ENCODE measurements around the gene PI4K2A. TPM values are rescaled to one million over a fixed set of nuclear protein-coding genes. Genes with fewer than 3 reads are reported as not detected.
"Not testable (repeated sequence)": the region's sequence is repeated elsewhere in the genome, so short reads cannot be mapped to it uniquely, and the experiment has no call there.

The PI4K2A gene
- total RNA-seq, 2 donors from 2014 or later, result 23.3 to 26.2 TPM

- no peaks in the 10 kb centered on the region for H3K9me3 ChIP-seq (ENCODE audit: control insufficient read depth, low read length, poor library complexity, severe bottlenecking)
- no peak for DNase-seq
- Mint-ChIP-seq H3K4me3 (no peak overlapping the region), H3K27ac (no peak overlapping the region), H3K27me3 (no peaks in the 10 kb centered on the region), H3K4me1 (no peaks in the 10 kb centered on the region), H3K36me3 (ENCODE audit: low read depth) (no peaks in the 10 kb centered on the region)
- ATAC-seq, result no peak
Observed at GRCh38 chr10:97611473-97611872, 29.0 kb upstream of the PI4K2A start.

DNA sequence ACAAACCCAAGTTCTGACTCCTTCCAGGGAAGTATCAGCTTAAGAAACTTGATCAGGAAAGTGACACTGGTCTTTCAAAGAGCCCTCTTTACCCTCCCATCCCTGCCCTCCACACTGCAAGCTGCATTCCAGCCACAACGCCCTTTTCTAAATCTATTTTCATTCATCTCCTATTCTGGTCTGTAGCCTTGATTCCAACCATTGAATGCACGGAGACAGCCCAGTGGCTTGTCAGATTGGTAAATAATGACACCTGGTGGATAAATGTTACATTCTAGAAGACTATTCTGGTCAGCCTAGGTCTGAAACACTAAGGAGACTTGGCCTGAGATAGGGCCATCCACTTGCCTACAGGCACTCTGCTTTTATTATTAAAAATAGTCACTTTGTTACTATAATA, 28.1 kb upstream of the PI4K2A start:
- Mint-ChIP-seq H3K36me3 (ENCODE audit: low read depth) (no peaks in the 10 kb centered on the region), H3K4me1 (no peaks in the 10 kb centered on the region), H3K27me3 (no peaks in the 10 kb centered on the region), H3K4me3 (no peak overlapping the region), H3K27ac (no peak overlapping the region)
- no peak for ATAC-seq
- no peaks in the 10 kb centered on the region for H3K9me3 ChIP-seq (ENCODE audit: control insufficient read depth, low read length, poor library complexity, severe bottlenecking)
- DNase-seq, result no peak

GRCh38 chr10:97618285-97618684, 22.2 kb upstream of the PI4K2A start:
- no peak for ATAC-seq
- no peak for DNase-seq
- no peaks in the 10 kb centered on the region for H3K9me3 ChIP-seq (ENCODE audit: control insufficient read depth, low read length, poor library complexity, severe bottlenecking)
- H3K4me3 Mint-ChIP-seq, result no peak overlapping the region
- peaks cover 2% of the 10 kb centered on the region for H3K4me1 Mint-ChIP-seq
- no peaks in the 10 kb centered on the region for H3K27me3 Mint-ChIP-seq
- peaks cover 2% of the 10 kb centered on the region for H3K36me3 Mint-ChIP-seq (ENCODE audit: low read depth)
- no peak overlapping the region for H3K27ac Mint-ChIP-seq

GRCh38 chr10:97618733-97619132, 21.7 kb upstream of the PI4K2A start:
- no peak for ATAC-seq
- peaks cover 2% of the 10 kb centered on the region for H3K36me3 Mint-ChIP-seq (ENCODE audit: low read depth)
- H3K4me1 Mint-ChIP-seq, result peaks cover 2% of the 10 kb centered on the region
- H3K9me3 ChIP-seq (ENCODE audit: control insufficient read depth, low read length, poor library complexity, severe bottlenecking), result no peaks in the 10 kb centered on the region
- no peak overlapping the region for H3K4me3 Mint-ChIP-seq
- H3K27me3 Mint-ChIP-seq, result no peaks in the 10 kb centered on the region
- no peak overlapping the region for H3K27ac Mint-ChIP-seq
- DNase-seq, result no peak

DNA sequence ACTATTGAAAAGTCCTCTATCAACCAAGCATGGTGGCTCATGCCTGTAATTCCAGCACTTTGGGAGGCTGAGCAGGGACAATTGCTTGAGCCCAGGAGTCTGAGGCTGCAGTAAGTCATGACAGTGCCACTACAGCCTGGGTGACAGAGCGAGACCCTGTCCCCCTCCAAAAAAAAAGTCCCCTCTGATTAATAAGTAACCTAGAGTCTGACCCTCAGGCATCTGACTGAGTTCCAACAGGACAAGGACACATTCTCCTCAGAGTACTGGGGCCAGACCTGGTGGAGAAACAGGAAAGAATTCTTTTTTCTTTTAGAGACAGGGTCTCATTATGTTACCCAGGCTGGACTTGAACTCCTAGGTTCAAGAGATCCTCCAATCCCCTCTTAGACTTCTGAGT, 17.2 kb upstream of the PI4K2A start:
- H3K36me3 Mint-ChIP-seq (ENCODE audit: low read depth), result peaks cover 2% of the 10 kb centered on the region
- no peak overlapping the region for H3K4me3 Mint-ChIP-seq

DNA sequence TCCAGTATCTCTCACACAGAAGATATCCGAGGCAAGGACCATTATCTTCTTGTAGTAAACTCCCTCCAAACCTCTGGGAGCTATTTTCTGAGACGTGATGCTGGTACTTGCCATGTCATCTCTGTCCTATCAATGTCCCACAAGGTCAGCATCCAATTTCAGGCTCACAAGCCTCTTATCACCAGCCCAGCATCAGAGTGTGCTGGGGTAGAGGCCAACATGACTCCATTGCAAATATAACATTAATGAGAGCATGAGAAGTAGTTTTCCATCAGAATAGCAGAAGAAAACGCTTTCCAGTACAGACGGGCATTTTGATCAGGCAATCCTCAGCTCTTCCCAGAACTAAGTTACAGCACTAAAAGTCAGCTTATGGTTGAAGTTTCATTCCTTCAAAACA, 12.7 kb upstream of the PI4K2A start:
- Mint-ChIP-seq H3K4me1 (peaks cover under 1% of the 10 kb centered on the region), H3K27me3 (no peaks in the 10 kb centered on the region), H3K4me3 (no peak overlapping the region), H3K27ac (no peak overlapping the region), H3K36me3 (ENCODE audit: low read depth) (no peaks in the 10 kb centered on the region)
- no peak for ATAC-seq
- no peak for DNase-seq
- no peaks in the 10 kb centered on the region for H3K9me3 ChIP-seq (ENCODE audit: control insufficient read depth, low read length, poor library complexity, severe bottlenecking)

More for the DNA sequence above, 17.2 kb upstream of the PI4K2A start:
- Mint-ChIP-seq H3K27me3 (no peaks in the 10 kb centered on the region), H3K4me1 (peaks cover 2% of the 10 kb centered on the region), H3K27ac (no peak overlapping the region)
- ATAC-seq (no peak), DNase-seq (no peak)
- H3K9me3 ChIP-seq (ENCODE audit: control insufficient read depth, low read length, poor library complexity, severe bottlenecking), result no peaks in the 10 kb centered on the region

GRCh38 chr10:97628228-97628627, 12.2 kb upstream of the PI4K2A start:
- DNase-seq (no peak), ATAC-seq (no peak)
- Mint-ChIP-seq H3K4me3 (no peak overlapping the region), H3K27ac (no peak overlapping the region), H3K27me3 (no peaks in the 10 kb centered on the region), H3K36me3 (ENCODE audit: low read depth) (peaks cover 1% of the 10 kb centered on the region), H3K4me1 (peaks cover 5% of the 10 kb centered on the region)
- H3K9me3 ChIP-seq (ENCODE audit: control insufficient read depth, low read length, poor library complexity, severe bottlenecking), result no peaks in the 10 kb centered on the region

GRCh38 chr10:97629289-97629688, 11.2 kb upstream of the PI4K2A start:
- H3K36me3 Mint-ChIP-seq (ENCODE audit: low read depth), result peaks cover 3% of the 10 kb centered on the region
- H3K4me1 Mint-ChIP-seq, result peaks cover 9% of the 10 kb centered on the region
- no peak for DNase-seq
- no peaks in the 10 kb centered on the region for H3K27me3 Mint-ChIP-seq
- no peaks in the 10 kb centered on the region for H3K9me3 ChIP-seq (ENCODE audit: control insufficient read depth, low read length, poor library complexity, severe bottlenecking)
- ATAC-seq, result no peak
- no peak overlapping the region for H3K27ac Mint-ChIP-seq
- no peak overlapping the region for H3K4me3 Mint-ChIP-seq

DNA sequence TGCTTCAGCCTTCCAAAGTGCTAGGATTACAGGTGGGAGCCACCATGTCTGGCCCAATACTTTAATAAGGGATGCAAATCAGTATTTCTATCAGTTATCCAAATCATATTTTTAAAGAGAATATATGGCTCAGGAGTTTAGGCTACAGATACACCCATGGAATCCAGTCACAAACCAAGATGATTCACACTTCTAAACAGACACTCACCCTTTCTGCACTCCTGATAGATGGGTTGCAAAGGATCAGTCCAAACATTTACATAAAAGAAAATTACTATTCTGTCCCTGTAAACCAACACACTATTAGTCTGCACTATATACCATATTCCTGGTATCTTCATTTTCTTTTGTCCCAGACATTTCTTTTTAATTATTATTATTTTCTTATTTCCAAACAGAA, 9.4 kb upstream of the PI4K2A start:
- Mint-ChIP-seq H3K27me3 (no peaks in the 10 kb centered on the region), H3K4me3 (no peak overlapping the region), H3K27ac (no peak overlapping the region), H3K36me3 (ENCODE audit: low read depth) (peaks cover 3% of the 10 kb centered on the region), H3K4me1 (peaks cover 9% of the 10 kb centered on the region)
- no peaks in the 10 kb centered on the region for H3K9me3 ChIP-seq (ENCODE audit: control insufficient read depth, low read length, poor library complexity, severe bottlenecking)
- no peak for ATAC-seq
- no peak for DNase-seq

GRCh38 chr10:97632949-97633884, 7.3 kb upstream of the PI4K2A start, which contains the start of gene MORN4:
TSS of gene MORN4 (minus strand) at chr10:97633500. CDS start at chr10:97619653, 13,847 bp downstream.
- DNase-seq (peak; percentile 84 to 90 (median 85)), ATAC-seq (peak; percentile 100)
- H3K36me3 Mint-ChIP-seq (ENCODE audit: low read depth), result peaks cover 3% of the 10 kb centered on the region
- no peaks in the 10 kb centered on the region for H3K27me3 Mint-ChIP-seq
- peak within 1 kb of the TSS; percentile 96 for H3K27ac Mint-ChIP-seq
- H3K4me1 Mint-ChIP-seq, result peaks cover 9% of the 10 kb centered on the region
- no peaks in the 10 kb centered on the region for H3K9me3 ChIP-seq (ENCODE audit: control insufficient read depth, low read length, poor library complexity, severe bottlenecking)
- H3K4me3 Mint-ChIP-seq, result peak within 1 kb of the TSS; percentile 100

DNA sequence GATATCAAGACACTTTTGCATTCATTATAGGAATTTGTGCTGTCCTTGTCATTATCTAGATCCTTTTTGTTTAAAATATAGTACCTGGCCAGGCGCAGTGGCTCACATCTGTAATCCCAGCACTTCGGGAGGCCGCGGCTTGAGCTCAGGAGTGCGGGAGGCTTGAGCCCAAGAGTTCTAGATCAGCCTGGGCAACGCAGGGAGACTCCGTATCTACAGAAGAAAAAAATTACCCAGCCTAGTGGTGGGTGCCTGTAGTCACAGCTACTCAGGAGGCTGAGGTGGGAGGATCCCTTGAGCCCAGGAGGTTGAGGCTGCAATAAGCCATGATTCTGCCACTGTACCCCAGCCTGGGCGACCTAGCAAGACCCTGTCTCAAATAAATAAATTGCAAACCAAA, 6.5 kb upstream of the PI4K2A start:
- no peak for DNase-seq
- Mint-ChIP-seq H3K36me3 (ENCODE audit: low read depth) (peaks cover 3% of the 10 kb centered on the region), H3K27ac (peak overlapping the region; percentile 96), H3K4me3 (peak overlapping the region; percentile 100), H3K27me3 (no peaks in the 10 kb centered on the region), H3K4me1 (peaks cover 9% of the 10 kb centered on the region)
- H3K9me3 ChIP-seq (ENCODE audit: control insufficient read depth, low read length, poor library complexity, severe bottlenecking), result no peaks in the 10 kb centered on the region
- peak; percentile 21 for ATAC-seq

GRCh38 chr10:97635577-97635976, 4.9 kb upstream of the PI4K2A start:
- H3K4me3 Mint-ChIP-seq, result no peak overlapping the region
- H3K27me3 Mint-ChIP-seq, result no peaks in the 10 kb centered on the region
- no peaks in the 10 kb centered on the region for H3K9me3 ChIP-seq (ENCODE audit: control insufficient read depth, low read length, poor library complexity, severe bottlenecking)
- peaks cover 3% of the 10 kb centered on the region for H3K36me3 Mint-ChIP-seq (ENCODE audit: low read depth)
- ATAC-seq (no peak), DNase-seq (no peak)
- H3K27ac Mint-ChIP-seq, result no peak overlapping the region
- peaks cover 14% of the 10 kb centered on the region for H3K4me1 Mint-ChIP-seq

GRCh38 chr10:97639090-97639489, 1.4 kb upstream of the PI4K2A start:
- H3K27me3 Mint-ChIP-seq; H3K9me3 ChIP-seq (ENCODE audit: control insufficient read depth, low read length, poor library complexity, severe bottlenecking); DNase-seq; H3K4me3 Mint-ChIP-seq; ATAC-seq; H3K27ac Mint-ChIP-seq; H3K36me3 Mint-ChIP-seq (ENCODE audit: low read depth): not testable (repeated sequence)
- peaks cover 19% of the 10 kb centered on the region for H3K4me1 Mint-ChIP-seq
